SK-N-SH (cell line): Measurements from ENCODE around the gene MT1M. TPM values are rescaled to one million over a fixed set of nuclear protein-coding genes. Genes with fewer than 3 reads are reported as not detected.

Source experiments
- CTCF ChIA-PET: fragments of 300-600, 350-600 bp; formaldehyde crosslinking; extraction: SDS; loops from one replicate; lab custom pipeline; 2021; lab: Yijun Ruan, JAX
- POLR2A ChIA-PET: fragments of 350-600 bp; sonication (Branson Sonifier 250); formaldehyde crosslinking; extraction: SDS; loops from one replicate; lab custom pipeline; 2020; ENCODE audit warnings: antibody characterized with exemption, inconsistent platforms; lab: Yijun Ruan, JAX
- DNase-seq: peaks from one replicate; pipeline ENCODE4 v3.0.0; 2012
- H2AFZ ChIP-seq: fragments of 200-600 bp; sonication (generic); 2 replicates; pipeline ENCODE4 v1.8.1; 2016; ENCODE audit warnings: antibody characterized with exemption, mild to moderate bottlenecking, low read depth
- H3F3A ChIP-seq: fragments of 200-600 bp; sonication (generic); replicated peaks from 2 replicates; pipeline ENCODE3; 2016; ENCODE audit warnings: antibody characterized with exemption, mild to moderate bottlenecking; ENCODE audit not compliant: insufficient read depth
- H3K27ac ChIP-seq, 2 experiments: fragments of 200-500 bp in 1 of 2; fragments of 200-600 bp in 1 of 2; sonication (Bioruptor generic) in 1 of 2; sonication (generic), shearing (Covaris generic) in 1 of 2; 2 replicates each; pipeline versions ENCODE4 v1.5.1 to v1.6.1; 2014 to 2016; ENCODE audit warnings: low read depth in 2 of 2, inconsistent platforms in 1 of 2, low read length in 1 of 2, mild to moderate bottlenecking in 1 of 2, mixed read lengths in 1 of 2
- H3K27me3 ChIP-seq: fragments of 200-600 bp; sonication (generic), shearing (Covaris generic); 2 replicates; pipeline ENCODE4 v1.6.1; 2016; ENCODE audit warnings: mixed run types; ENCODE audit not compliant: insufficient read depth
- H3K36me3 ChIP-seq, 2 experiments: fragments of 200-500 bp in 1 of 2; fragments of 200-600 bp in 1 of 2; sonication (Bioruptor generic) in 1 of 2; sonication (generic) in 1 of 2; replicated peaks in 1 of 2; 2 replicates each; pipeline versions ENCODE3 to v1.5.1; 2014 to 2016; ENCODE audit warnings: low read length in 1 of 2, mild to moderate bottlenecking in 1 of 2; ENCODE audit not compliant: insufficient read depth in 2 of 2, control insufficient read depth in 1 of 2
- H3K4me1 ChIP-seq, 2 experiments: fragments of 200-500 bp in 1 of 2; fragments of 200-600 bp in 1 of 2; sonication (Bioruptor generic) in 1 of 2; sonication (generic), shearing (Covaris generic) in 1 of 2; 2 replicates each; pipeline versions ENCODE4 v1.5.1 to v1.6.1; 2014 to 2016; ENCODE audit warnings: low read depth in 1 of 2, low read length in 1 of 2, mixed run types in 1 of 2; ENCODE audit not compliant: insufficient read depth in 2 of 2, control insufficient read depth in 1 of 2
- H3K4me2 ChIP-seq: fragments of 200-600 bp; sonication (generic), shearing (Covaris generic); 2 replicates; pipeline ENCODE4 v1.6.1; 2017; ENCODE audit warnings: mixed run types
- H3K4me3 ChIP-seq, 2 experiments: fragments of 200-500 bp in 1 of 2; fragments of 200-600 bp in 1 of 2; sonication (Bioruptor generic) in 1 of 2; sonication (generic), shearing (Covaris generic) in 1 of 2; 2 replicates each; pipeline versions ENCODE4 v1.5.1 to v1.8.1; 2014 to 2016; ENCODE audit warnings: low read depth in 2 of 2, inconsistent platforms in 1 of 2, low read length in 1 of 2, mild to moderate bottlenecking in 1 of 2, mixed read lengths in 1 of 2, moderate library complexity in 1 of 2
- H3K79me2 ChIP-seq: fragments of 200-600 bp; sonication (generic); 2 replicates; pipeline ENCODE4 v1.8.1; 2017; ENCODE audit warnings: mild to moderate bottlenecking; ENCODE audit not compliant: insufficient read depth
- H3K9ac ChIP-seq: fragments of 200-600 bp; sonication (generic); 2 replicates; pipeline ENCODE4 v1.6.1; 2017; ENCODE audit warnings: mixed run types
- H3K9me2 ChIP-seq: fragments of 200-600 bp; sonication (generic); 2 replicates; pipeline ENCODE4 v1.6.1; 2017; ENCODE audit warnings: mixed run types
- H3K9me3 ChIP-seq: fragments of 200-600 bp; sonication (generic); 2 replicates; pipeline ENCODE4 v1.6.1; 2017; ENCODE audit warnings: mixed run types, mild to moderate bottlenecking, moderate library complexity
- H4K20me1 ChIP-seq: fragments of 200-600 bp; sonication (generic); 2 replicates; pipeline ENCODE4 v1.6.1; 2017; ENCODE audit warnings: mild to moderate bottlenecking, mixed run types; ENCODE audit not compliant: insufficient read depth
- EZH2phosphoT487 ChIP-seq: fragments of 200-600 bp; sonication (generic); IDR thresholded peaks from 2 replicates; pipeline ENCODE4 v1.6.1; 2017; ENCODE audit warnings: low read depth, mixed run types, mild to moderate bottlenecking, antibody characterized with exemption, moderate library complexity, borderline replicate concordance
- FOSL2 ChIP-seq: IDR thresholded peaks from 2 replicates; pipeline ENCODE4 v1.4.0; 2012; ENCODE audit warnings: low read depth, mild to moderate bottlenecking, moderate library complexity, borderline replicate concordance
- FOXJ3 ChIP-seq: sonication (generic); formaldehyde crosslinking; IDR thresholded peaks from 2 replicates; pipeline ENCODE4 v1.5.1; 2020; ENCODE audit warnings: mild to moderate bottlenecking, missing genetic modification reagents
- FOXM1 ChIP-seq: IDR thresholded peaks from 2 replicates; pipeline ENCODE4 v1.4.0; 2012; ENCODE audit warnings: low read depth, mild to moderate bottlenecking
- GABPA ChIP-seq: IDR thresholded peaks from 2 replicates; pipeline ENCODE4 v1.4.0; 2012; ENCODE audit warnings: low read depth, mild to moderate bottlenecking
- IRF3 ChIP-seq: fragments of 150-350 bp; IDR thresholded peaks from 2 replicates; pipeline ENCODE4 v1.6.1; 2016; ENCODE audit warnings: mild to moderate bottlenecking, low read depth, low read length
- MAX ChIP-seq: IDR thresholded peaks from 2 replicates; pipeline ENCODE4 v1.4.0; 2012; ENCODE audit warnings: low read depth
- NFIC ChIP-seq: IDR thresholded peaks from 2 replicates; pipeline ENCODE4 v1.4.0; 2012; ENCODE audit warnings: borderline replicate concordance
- PBX3 ChIP-seq: IDR thresholded peaks from 2 replicates; pipeline ENCODE4; 2012
- RCOR1 ChIP-seq: fragments of 150-350 bp; IDR thresholded peaks from 2 replicates; pipeline ENCODE4 v1.6.1; 2017; ENCODE audit warnings: antibody characterized with exemption, low read length
- REST ChIP-seq: IDR thresholded peaks from 2 replicates; pipeline ENCODE4 v1.6.1; 2012; ENCODE audit warnings: mild to moderate bottlenecking, low read depth, low read length, moderate library complexity
- TAF1 ChIP-seq: IDR thresholded peaks from 2 replicates; pipeline ENCODE4 v1.6.1; 2012; ENCODE audit warnings: low read depth, mild to moderate bottlenecking, low read length, moderate library complexity, borderline replicate concordance
- TCF12 ChIP-seq: IDR thresholded peaks from 2 replicates; pipeline ENCODE4 v1.4.0; 2012
- USF1 ChIP-seq: IDR thresholded peaks from 2 replicates; pipeline ENCODE4 v1.4.0; 2012; ENCODE audit warnings: low read depth, borderline replicate concordance
- YY1 ChIP-seq: IDR thresholded peaks from 2 replicates; pipeline ENCODE4 v1.4.0; 2012; ENCODE audit warnings: low read depth, mild to moderate bottlenecking
- WGBS: methylation state at CpG from one replicate; pipeline ENCODE4 v1.1.6; 2017; ENCODE audit warnings: low lambda C conversion rate; 5-methylcytosine and 5-hydroxymethylcytosine counted together
- polyA plus RNA-seq, 3 experiments: library from polyadenylated mRNA; depleted of rRNA; stranded (reverse); fragments of >200 nt; gene quantifications; 2 replicates each; pipeline ENCODE4 v1.2.3, GENCODE V29; 2012

Gene MT1M
- polyA plus RNA-seq, 1 of the 3 experiments (the other 2 are of a cell fraction) = 1.3 TPM

GRCh38 chr16:56631197-56631596 lies 1.3 kb upstream of the MT1M start (continued):
- no peak for TF ChIP-seq REST
- TF ChIP-seq FOSL2 = no peak
- no peak for TF ChIP-seq TAF1
- TF ChIP-seq GABPA = no peak

- peaks cover 22% of the 10 kb centered on the region; the same call in 1 of the 2 replicates for H3K27me3 ChIP-seq
- H4K20me1 ChIP-seq = no peaks in the 10 kb centered on the region
- peaks cover 1% of the 10 kb centered on the region; the same call in 1 of the 2 replicates for H3K79me2 ChIP-seq
- H3K36me3 ChIP-seq = no peaks in the 10 kb centered on the region
- H3K4me1 ChIP-seq = peaks cover 3 to 26% of the 10 kb centered on the region in 2 experiments; a peak in 1 of 4 replicates
- TF ChIP-seq FOXM1 = no peak
- no peak for TF ChIP-seq EZH2phosphoT487
- no peak for TF ChIP-seq TAF1
- TF ChIP-seq FOXJ3 (CRISPR knock-in tag) = no peak
- TF ChIP-seq PBX3 = no peak
- TF ChIP-seq TCF12 = no peak
- TF ChIP-seq NFIC = no peak
- TF ChIP-seq FOSL2 = no peak
- no peak for TF ChIP-seq YY1
- no peak for TF ChIP-seq RCOR1
- TF ChIP-seq USF1 = no peak
- TF ChIP-seq IRF3 = no peak
- TF ChIP-seq MAX = no peak
- no peak overlapping the region for H3K9ac ChIP-seq
- ChIA-PET CTCF (interaction anchor here (1.5 kb wide), 1 partner anchor 31 kb away, joined by 3 read pairs; no protein-coding TSS in a partner anchor), POLR2A (no interaction called here)
- no peaks in the 10 kb centered on the region for H3K9me3 ChIP-seq
- H3K4me3 ChIP-seq = peak overlapping the region in 1 of 2 experiments; percentile 31; a peak in 1 of 4 replicates
- H3K4me2 ChIP-seq = no peak overlapping the region
- WGBS = 78% methylated on average over 14 of the region's 14 CpGs
- no peaks in the 10 kb centered on the region for H3K9me2 ChIP-seq
- no peak for DNase-seq
- H2AFZ ChIP-seq = no peak overlapping the region
- no peak overlapping the region for H3K27ac ChIP-seq
- H3F3A ChIP-seq = peaks cover 4% of the 10 kb centered on the region
Observed at GRCh38 chr16:56631832-56632155, 665 bp upstream of the MT1M start.
